Measurements from ENCODE around the gene GSN.

- TF ChIP-seq CTCF (IDR thresholded peaks at IDR 0.05): no peak
- TF ChIP-seq REST (IDR thresholded peaks at IDR 0.05; ENCODE audit: insufficient read depth in 1 of 2, low read depth in 2 of 2, low read length in 1 of 2): no peak
- TF ChIP-seq POLR2AphosphoS5 (IDR thresholded peaks at IDR 0.05; ENCODE audit: low read depth, low read length): no peak
- TF ChIP-seq SIN3A (IDR thresholded peaks at IDR 0.05; ENCODE audit: borderline replicate concordance, insufficient read depth, low read depth, low read length): no peak
Observed at GRCh38 chr9:121277518-121278295, 9.7 kb downstream of the GSN start.
